Fibroblast of skin of back (primary cell): ENCODE data around the gene REXO1.

Experiments used
- DNase-seq: peaks from one replicate; pipeline ENCODE4 v3.0.0-alpha.2; 2013

Gene REXO1

GRCh38 chr19:1847684-1848398 is 442 bp downstream of the REXO1 start:
- peak; percentile 42 for DNase-seq

- DNase-seq: no peak
These were observed 967 bp downstream of the REXO1 start for GRCh38 chr19:1847348-1847683.

- no peak for DNase-seq
These were observed 1.6 kb downstream of the REXO1 start for GRCh38 chr19:1846517-1847204.

GRCh38 chr19:1845642-1846041 is 2.6 kb downstream of the REXO1 start:
- no peak for DNase-seq

GRCh38 chr19:1845125-1845515 is 3.2 kb downstream of the REXO1 start:
- no peak for DNase-seq

- DNase-seq: no peak
These were observed 3.7 kb downstream of the REXO1 start for GRCh38 chr19:1844513-1845124.

GRCh38 chr19:1843646-1844394 is 4.5 kb downstream of the REXO1 start:
- DNase-seq: no peak

GRCh38 chr19:1843116-1843515 is 5.2 kb downstream of the REXO1 start:
- DNase-seq: no peak

GRCh38 chr19:1841209-1841924 is 6.9 kb downstream of the REXO1 start:
- DNase-seq: no peak

- DNase-seq: no peak
These were observed 7.7 kb downstream of the REXO1 start for GRCh38 chr19:1840541-1841115.

GRCh38 chr19:1839658-1840540 is 8.4 kb downstream of the REXO1 start:
- DNase-seq: no peak

GRCh38 chr19:1837625-1838105 is 10.6 kb downstream of the REXO1 start:
- DNase-seq: peak; percentile 32

GRCh38 chr19:1837222-1837565 is 11.1 kb downstream of the REXO1 start:
- DNase-seq: no peak

- DNase-seq: no peak
These were observed 11.6 kb downstream of the REXO1 start for GRCh38 chr19:1836458-1837221.

- no peak for DNase-seq
These were observed 14.7 kb downstream of the REXO1 start for GRCh38 chr19:1833540-1833939.

GRCh38 chr19:1832046-1832663 is 16.1 kb downstream of the REXO1 start:
- no peak for DNase-seq

- DNase-seq: no peak
These were observed 17.3 kb downstream of the REXO1 start for GRCh38 chr19:1830978-1831377.

GRCh38 chr19:1830568-1830967 is 17.7 kb downstream of the REXO1 start:
- no peak for DNase-seq

GRCh38 chr19:1829958-1830357 is 18.3 kb downstream of the REXO1 start:
- DNase-seq: no peak
